ENCODE measurements around the gene DZIP1L.
"Not testable (repeated sequence)": the region's sequence is repeated elsewhere in the genome, so short reads cannot be mapped to it uniquely, and the experiment has no call there.

Gene DZIP1L, protein sequence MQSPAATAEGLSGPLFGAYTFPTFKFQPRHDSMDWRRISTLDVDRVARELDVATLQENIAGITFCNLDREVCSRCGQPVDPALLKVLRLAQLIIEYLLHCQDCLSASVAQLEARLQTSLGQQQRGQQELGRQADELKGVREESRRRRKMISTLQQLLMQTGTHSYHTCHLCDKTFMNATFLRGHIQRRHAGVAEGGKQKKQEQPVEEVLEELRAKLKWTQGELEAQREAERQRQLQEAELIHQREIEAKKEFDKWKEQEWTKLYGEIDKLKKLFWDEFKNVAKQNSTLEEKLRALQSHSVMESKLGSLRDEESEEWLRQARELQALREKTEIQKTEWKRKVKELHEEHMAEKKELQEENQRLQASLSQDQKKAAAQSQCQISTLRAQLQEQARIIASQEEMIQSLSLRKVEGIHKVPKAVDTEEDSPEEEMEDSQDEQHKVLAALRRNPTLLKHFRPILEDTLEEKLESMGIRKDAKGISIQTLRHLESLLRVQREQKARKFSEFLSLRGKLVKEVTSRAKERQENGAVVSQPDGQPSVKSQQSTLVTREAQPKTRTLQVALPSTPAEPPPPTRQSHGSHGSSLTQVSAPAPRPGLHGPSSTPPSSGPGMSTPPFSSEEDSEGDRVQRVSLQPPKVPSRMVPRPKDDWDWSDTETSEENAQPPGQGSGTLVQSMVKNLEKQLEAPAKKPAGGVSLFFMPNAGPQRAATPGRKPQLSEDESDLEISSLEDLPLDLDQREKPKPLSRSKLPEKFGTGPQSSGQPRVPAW

DNA sequence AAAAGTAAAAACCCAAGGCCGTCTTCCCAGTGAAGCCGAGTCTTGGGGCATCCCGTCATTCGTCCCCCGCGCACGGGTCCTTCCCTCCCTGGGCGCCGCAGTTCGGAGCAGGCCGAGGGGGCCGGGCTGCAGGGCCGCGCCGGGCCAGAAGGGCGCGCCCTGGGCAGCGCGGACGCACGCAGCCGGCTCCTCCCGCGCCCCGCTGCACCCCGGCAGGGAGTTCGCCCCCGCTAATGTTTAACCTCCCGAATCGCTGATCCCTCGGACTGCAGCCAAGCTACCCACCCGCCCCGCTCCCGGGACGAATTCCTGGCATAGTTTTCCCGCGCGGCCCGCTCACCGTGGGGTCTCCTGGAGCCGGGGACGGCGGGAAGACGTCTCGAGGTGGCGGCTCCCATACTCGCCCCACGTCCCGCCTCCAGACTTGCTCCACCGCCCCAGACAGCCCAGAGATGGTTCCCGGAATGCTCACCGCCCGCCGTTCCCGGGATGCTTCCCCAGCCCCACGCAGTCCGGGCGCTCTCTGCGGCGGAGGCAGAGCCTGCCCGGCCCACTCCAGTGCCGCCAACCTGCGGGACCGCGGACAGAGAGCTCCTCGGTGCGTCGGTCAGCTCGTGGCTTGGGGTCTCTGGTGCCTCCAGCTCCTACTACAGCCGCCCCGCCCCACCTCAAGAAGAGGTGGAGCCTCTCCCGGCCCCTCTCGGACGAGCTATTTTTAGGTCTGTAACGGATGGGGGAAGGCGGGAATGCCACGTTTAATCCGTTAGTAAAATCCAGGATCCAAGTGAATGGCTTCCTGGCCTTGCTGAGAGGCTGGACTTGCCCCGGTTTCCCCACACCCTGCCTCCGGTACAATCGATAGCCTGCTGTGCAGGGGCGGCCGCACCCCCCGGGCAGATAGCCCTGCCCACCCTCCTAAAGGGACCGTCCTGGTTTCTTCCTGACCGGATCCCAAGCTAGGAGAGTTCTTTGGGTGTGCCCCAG is at the start of gene DZIP1L:
TSS of gene DZIP1L (minus strand) at position 621 of the 984 bp plus-strand sequence. CDS start 11,637 bp downstream, outside the sequence.
- Mint-ChIP-seq H3K27ac (no peak within 1 kb of the TSS), H3K36me3 (ENCODE audit: low read depth) (no peaks in the 10 kb centered on the region), H3K4me1 (ENCODE audit: low read depth) (peaks cover 8% of the 10 kb centered on the region), H3K4me3 (peak within 1 kb of the TSS; percentile 77), H3K27me3 (peaks cover 47% of the 10 kb centered on the region), H3K9me3 (no peaks in the 10 kb centered on the region)

DNA sequence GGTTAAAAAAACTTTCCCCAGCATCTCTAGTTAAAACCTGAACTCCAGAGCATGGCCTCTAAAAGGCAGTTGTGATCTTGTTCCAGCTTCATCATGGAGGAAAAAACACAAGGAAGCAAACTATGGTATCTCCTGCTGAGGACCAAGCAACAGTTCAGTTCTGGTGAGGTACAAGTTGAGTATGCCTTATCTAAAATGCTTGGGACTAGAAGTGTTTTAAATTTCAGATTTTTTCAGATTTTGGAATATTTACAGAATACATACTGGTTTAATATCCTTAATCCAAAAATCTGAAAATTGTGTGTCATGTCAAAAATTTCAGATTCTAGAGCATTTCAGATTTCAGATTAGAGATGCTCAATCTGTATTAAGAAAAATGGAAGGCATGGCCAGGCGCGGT is 49.7 kb upstream of the DZIP1L start:
- H3K9me3 Mint-ChIP-seq: no peaks in the 10 kb centered on the region
- no peak overlapping the region for H3K27ac Mint-ChIP-seq
- no peaks in the 10 kb centered on the region for H3K27me3 Mint-ChIP-seq
- no peak overlapping the region for H3K4me3 Mint-ChIP-seq
- no peaks in the 10 kb centered on the region for H3K4me1 Mint-ChIP-seq (ENCODE audit: low read depth)
- peaks cover 73% of the 10 kb centered on the region for H3K36me3 Mint-ChIP-seq (ENCODE audit: low read depth)

DNA sequence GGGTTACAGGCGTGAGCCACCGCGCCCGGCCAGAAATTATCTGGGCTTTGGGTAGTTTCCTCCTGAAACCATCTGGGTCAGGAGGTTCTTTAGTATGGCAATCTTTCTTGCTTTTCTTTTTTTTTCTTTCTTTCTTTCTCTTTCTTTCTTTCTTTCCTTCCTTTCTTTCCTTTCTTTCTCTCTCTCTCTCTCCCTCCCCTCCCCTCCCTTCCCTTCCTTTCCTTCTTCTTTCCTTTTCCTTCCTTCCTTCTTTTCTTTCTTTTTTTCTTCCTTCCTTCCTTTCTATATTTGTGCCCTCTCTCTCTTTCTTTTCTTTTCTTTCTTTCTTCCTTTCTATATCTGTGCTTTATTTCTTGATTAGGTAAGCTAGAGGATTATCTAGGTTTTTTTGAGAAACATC is 42.3 kb upstream of the DZIP1L start:
- no peak overlapping the region for H3K4me3 Mint-ChIP-seq
- H3K9me3 Mint-ChIP-seq: peaks cover 12% of the 10 kb centered on the region
- no peaks in the 10 kb centered on the region for H3K4me1 Mint-ChIP-seq (ENCODE audit: low read depth)
- no peak overlapping the region for H3K27ac Mint-ChIP-seq
- no peaks in the 10 kb centered on the region for H3K27me3 Mint-ChIP-seq
- peaks cover 34% of the 10 kb centered on the region for H3K36me3 Mint-ChIP-seq (ENCODE audit: low read depth)

DNA sequence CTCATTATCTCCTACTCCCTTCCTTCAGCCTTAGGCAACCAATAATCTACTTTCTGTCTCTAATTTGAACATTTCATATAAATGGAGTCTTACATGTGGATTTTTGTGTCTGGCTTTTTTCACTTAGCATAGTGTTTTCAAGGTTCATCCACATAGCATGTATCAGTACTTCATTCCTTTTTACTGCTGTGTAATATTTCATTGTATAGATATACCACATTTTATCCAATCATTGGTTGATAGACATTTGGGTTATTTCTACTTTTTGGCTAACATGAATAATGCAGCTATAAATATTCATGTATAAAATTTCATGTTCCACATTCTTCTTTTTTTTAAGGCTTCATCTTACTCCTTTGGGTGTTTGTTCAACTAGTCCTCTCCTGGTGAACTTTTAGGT is 39.1 kb upstream of the DZIP1L start:
- H3K27me3 Mint-ChIP-seq: no peaks in the 10 kb centered on the region
- H3K27ac Mint-ChIP-seq: no peak overlapping the region
- H3K36me3 Mint-ChIP-seq (ENCODE audit: low read depth): peaks cover 10% of the 10 kb centered on the region
- peaks cover 14% of the 10 kb centered on the region for H3K9me3 Mint-ChIP-seq
- no peaks in the 10 kb centered on the region for H3K4me1 Mint-ChIP-seq (ENCODE audit: low read depth)
- no peak overlapping the region for H3K4me3 Mint-ChIP-seq

DNA sequence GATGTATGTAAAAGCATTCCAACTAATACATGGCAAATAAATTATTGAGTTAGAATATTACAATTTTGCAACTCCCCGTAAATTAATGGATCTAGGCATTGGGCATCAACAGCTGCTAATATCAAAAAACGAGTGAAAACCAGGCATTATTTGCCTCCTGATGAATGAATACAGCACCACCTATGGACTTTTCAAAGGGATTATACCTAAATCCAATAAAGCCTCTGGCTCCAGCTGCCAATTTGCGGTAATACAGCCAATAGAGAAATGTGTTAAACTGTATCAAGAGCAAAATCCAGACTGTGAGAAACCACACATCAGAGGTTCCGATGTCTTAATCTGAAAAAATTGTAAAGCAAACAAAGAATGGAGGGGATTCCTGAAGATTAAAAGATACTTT is 33.1 kb upstream of the DZIP1L start:
- Mint-ChIP-seq H3K27me3 (no peaks in the 10 kb centered on the region), H3K9me3 (peaks cover 5% of the 10 kb centered on the region), H3K36me3 (ENCODE audit: low read depth) (peaks cover 2% of the 10 kb centered on the region), H3K27ac (no peak overlapping the region), H3K4me1 (ENCODE audit: low read depth) (no peaks in the 10 kb centered on the region), H3K4me3 (no peak overlapping the region)

DNA sequence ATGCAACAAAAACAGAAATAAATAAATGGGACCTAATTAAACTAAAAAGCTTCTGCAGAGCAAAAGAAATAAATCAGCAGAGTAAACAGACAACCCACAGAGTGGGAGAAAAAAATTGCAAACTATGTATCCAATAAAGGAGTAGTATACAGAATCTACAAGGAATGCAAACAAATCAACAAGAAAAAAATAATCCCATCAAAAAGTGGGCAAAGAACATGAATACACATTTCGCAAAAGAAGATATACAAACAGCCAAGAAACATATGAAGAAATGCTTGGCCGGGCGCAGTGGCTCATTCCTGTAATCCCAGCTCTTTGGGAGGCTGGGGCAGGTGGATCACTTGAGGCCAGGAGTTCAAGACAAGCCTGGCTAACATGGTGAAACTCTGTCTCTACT is 26.8 kb upstream of the DZIP1L start:
- H3K9me3 Mint-ChIP-seq; H3K4me3 Mint-ChIP-seq; H3K27ac Mint-ChIP-seq; H3K36me3 Mint-ChIP-seq (ENCODE audit: low read depth); H3K4me1 Mint-ChIP-seq (ENCODE audit: low read depth): not testable (repeated sequence)
- H3K27me3 Mint-ChIP-seq: peaks cover 18% of the 10 kb centered on the region

DNA sequence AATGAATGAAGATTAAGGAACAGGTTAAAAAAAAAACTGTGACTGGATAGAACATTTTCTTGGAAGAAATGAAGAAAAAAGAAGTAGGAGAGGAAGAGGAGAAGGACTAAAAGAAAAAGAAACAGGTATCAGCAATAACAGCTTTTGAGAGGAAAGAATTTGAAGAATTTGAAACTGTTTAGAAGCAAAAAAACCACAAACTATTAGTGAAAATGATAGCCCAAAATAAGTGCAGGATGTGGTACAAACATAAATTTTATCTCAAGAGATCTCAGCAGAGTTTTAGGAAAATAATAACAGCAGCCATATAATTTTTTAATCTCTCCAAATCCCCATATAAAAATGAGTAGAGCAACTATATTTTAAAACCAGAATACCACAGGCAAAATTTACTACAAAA is 25.5 kb upstream of the DZIP1L start:
- Mint-ChIP-seq H3K4me1 (ENCODE audit: low read depth) (no peaks in the 10 kb centered on the region), H3K36me3 (ENCODE audit: low read depth) (no peaks in the 10 kb centered on the region), H3K9me3 (no peaks in the 10 kb centered on the region), H3K27me3 (peaks cover 18% of the 10 kb centered on the region), H3K4me3 (no peak overlapping the region), H3K27ac (no peak overlapping the region)

DNA sequence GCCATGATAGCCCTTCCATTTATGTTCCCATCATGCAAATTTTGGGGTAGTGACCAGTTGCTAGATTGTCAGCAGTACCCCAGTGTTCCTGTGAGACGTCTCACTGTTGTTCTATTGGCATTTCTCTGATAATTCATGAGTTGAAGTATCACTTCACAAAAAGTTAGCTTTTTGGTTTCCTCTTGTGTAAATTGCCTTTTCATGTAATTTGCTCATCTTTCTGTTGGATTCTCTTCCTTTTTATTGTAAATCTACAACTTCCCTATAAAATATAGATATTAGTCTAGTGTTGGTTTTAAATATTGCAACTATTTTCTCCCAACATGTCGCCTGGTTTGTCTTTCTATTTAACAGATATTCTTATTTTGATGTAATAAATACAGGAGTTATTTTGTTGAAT is 24.3 kb upstream of the DZIP1L start:
- no peaks in the 10 kb centered on the region for H3K4me1 Mint-ChIP-seq (ENCODE audit: low read depth)
- no peak overlapping the region for H3K4me3 Mint-ChIP-seq
- peaks cover 18% of the 10 kb centered on the region for H3K27me3 Mint-ChIP-seq
- no peak overlapping the region for H3K27ac Mint-ChIP-seq
- no peaks in the 10 kb centered on the region for H3K9me3 Mint-ChIP-seq
- no peaks in the 10 kb centered on the region for H3K36me3 Mint-ChIP-seq (ENCODE audit: low read depth)

DNA sequence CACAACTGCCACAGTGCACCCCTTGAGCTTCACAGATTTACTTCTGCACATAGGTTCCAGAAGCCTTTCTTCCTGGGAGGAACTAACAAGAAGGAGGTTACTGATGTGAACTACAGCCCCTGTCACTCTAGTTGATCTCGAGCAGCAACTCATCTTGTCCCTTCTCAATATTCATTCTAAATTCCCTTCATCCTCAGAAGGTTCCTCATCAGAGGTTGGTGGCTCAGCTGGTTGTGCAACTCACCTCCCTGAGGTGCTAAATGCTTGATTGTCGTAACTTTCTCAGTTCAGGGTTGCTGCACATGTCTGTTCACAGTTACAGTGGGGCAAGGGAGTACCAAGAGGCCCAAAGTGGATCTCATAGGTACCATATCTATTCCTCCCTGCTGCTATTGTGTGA is 22.5 kb upstream of the DZIP1L start:
- Mint-ChIP-seq H3K4me1 (ENCODE audit: low read depth) (no peaks in the 10 kb centered on the region), H3K36me3 (ENCODE audit: low read depth) (no peaks in the 10 kb centered on the region), H3K27ac (no peak overlapping the region), H3K4me3 (no peak overlapping the region), H3K9me3 (no peaks in the 10 kb centered on the region), H3K27me3 (peaks cover 15% of the 10 kb centered on the region)

DNA sequence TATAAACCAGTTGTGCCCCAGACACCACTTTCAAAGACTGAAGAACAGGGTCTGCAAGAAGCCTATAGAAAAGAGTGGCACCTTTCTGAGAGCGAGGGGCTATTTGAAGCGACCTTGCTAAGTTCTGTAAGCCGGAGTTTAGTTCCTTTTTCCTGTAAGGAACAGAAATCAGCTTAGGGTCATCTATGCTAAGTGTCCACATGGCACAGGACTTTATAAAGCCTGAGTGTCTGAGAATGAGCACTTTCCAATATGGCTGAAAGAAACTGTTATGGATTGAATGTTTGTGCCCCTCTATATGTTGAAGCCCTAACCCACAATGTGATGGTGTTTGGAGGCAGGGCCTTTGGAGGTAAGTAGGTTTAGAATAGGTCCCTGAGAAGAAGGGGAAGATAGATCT is 20.8 kb upstream of the DZIP1L start:
- Mint-ChIP-seq H3K27me3 (peaks cover 11% of the 10 kb centered on the region), H3K9me3 (no peaks in the 10 kb centered on the region), H3K36me3 (ENCODE audit: low read depth) (no peaks in the 10 kb centered on the region), H3K4me1 (ENCODE audit: low read depth) (no peaks in the 10 kb centered on the region), H3K27ac (no peak overlapping the region), H3K4me3 (no peak overlapping the region)

DNA sequence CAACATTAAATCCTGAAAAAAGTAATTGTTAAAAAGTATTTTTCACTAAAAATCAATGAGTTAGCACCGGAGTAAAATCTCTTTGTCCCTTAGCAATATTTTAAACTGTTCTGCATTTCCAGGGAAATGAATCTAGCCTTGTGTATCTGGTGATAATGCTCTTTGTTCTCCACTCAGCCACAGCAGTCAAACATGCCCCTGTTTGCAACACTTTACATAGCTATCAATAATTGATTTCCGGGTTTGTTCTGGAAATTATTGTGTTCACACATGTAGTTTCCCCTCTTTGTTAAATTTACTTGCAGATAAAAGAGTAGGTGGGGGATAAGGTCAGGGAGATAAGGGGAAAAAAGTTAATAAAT is 20.4 kb upstream of the DZIP1L start:
- Mint-ChIP-seq H3K36me3 (ENCODE audit: low read depth) (no peaks in the 10 kb centered on the region), H3K4me1 (ENCODE audit: low read depth) (no peaks in the 10 kb centered on the region), H3K4me3 (no peak overlapping the region), H3K27me3 (peaks cover 7% of the 10 kb centered on the region), H3K27ac (no peak overlapping the region), H3K9me3 (no peaks in the 10 kb centered on the region)

DNA sequence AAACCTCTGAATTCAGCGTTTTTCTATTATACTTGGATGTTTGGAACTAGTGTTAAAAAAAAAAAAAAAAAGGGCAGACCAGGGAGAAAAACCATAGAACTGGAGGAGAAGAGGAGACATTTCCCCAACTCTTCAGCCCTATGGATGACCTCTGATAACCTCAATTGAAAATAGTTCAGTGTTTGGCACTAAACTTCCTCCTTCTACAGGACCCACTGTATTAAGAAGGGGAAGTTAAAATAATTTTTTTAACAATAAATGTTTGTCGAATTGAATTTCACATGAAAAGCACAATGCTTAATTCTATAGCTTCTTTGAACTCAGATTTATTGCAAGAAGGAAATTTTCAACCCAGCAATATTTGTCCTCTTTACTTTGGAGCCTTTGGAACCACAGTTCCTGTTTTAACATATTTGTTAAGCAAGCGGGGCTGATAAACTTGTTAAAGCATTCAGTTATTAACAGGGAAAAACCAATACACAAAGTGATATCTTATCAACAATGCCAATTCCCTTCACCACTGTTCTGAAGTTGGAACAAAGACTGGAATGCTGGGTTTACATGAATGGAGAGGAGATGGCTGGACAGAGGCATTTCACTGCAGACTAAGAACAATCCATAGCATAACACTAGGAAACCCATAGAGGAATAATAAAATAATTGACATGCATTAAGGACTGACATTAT is 19.9 kb upstream of the DZIP1L start:
- Mint-ChIP-seq H3K27me3 (peaks cover 4% of the 10 kb centered on the region), H3K27ac (no peak overlapping the region), H3K4me3 (no peak overlapping the region), H3K4me1 (ENCODE audit: low read depth) (no peaks in the 10 kb centered on the region), H3K9me3 (no peaks in the 10 kb centered on the region), H3K36me3 (ENCODE audit: low read depth) (no peaks in the 10 kb centered on the region)

DNA sequence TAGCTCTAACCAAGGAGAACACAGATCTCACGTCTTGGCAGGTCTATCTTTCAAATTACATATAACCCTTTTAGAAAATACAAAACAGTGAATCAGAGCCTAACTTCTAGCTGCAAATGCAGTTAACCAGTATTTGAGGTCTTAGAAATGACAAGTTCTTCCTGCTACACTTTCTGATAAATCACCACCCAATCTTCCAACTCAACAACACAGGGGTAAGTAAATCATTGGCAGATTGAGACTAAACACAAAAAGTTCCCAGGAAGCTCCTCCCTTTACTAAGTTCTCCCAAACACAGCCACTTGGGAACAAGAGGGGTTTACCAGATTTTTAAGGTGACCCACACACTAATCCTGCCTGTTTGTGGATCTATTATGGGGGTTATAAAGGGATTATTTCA is 16.8 kb upstream of the DZIP1L start, which contains the start of gene A4GNT:
TSS of gene A4GNT (minus strand) at position 152 of the 400 bp plus-strand sequence. CDS start 1,134 bp downstream, outside the sequence.
- Mint-ChIP-seq H3K4me3 (no peak within 1 kb of the TSS), H3K27me3 (no peaks in the 10 kb centered on the region), H3K36me3 (ENCODE audit: low read depth) (no peaks in the 10 kb centered on the region), H3K27ac (no peak within 1 kb of the TSS), H3K4me1 (ENCODE audit: low read depth) (no peaks in the 10 kb centered on the region), H3K9me3 (no peaks in the 10 kb centered on the region)

DNA sequence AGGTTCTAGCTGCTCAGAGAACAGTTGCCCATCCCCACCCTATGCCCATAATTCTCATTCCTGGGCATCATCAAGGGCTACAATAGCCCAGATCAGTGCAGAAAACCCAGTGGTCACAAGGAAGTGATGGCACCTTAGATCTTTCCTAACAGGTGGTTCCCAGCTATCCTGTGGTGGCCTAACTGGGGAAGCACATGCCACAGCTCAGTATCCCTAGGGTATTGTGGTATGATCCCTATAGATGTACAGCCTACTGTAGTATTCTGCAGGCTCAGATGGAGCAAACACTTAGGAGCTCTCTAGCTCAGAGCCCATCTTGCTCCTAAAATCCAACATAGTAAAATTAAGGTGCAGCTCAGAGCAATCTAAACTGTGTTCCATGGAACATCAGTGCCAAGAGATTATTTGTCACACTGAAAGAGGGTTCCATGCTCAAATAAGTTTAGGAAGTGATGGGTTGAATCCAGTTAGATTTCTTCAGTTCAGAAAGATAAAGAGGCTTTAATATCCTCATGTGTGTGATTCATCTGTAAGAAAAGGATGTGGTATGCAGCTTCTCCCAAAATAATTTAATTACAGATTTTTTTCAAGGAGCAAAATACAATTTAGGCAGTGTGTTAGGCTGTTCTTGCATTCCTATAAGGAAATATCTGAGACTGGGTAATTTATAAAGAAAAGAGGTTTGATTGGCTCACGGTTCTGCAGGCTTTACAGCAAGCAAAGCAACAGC is 12.4 kb upstream of the DZIP1L start:
- H3K4me1 Mint-ChIP-seq (ENCODE audit: low read depth): no peaks in the 10 kb centered on the region
- no peaks in the 10 kb centered on the region for H3K36me3 Mint-ChIP-seq (ENCODE audit: low read depth)
- no peaks in the 10 kb centered on the region for H3K9me3 Mint-ChIP-seq
- no peak overlapping the region for H3K27ac Mint-ChIP-seq
- H3K4me3 Mint-ChIP-seq: no peak overlapping the region
- H3K27me3 Mint-ChIP-seq: peaks cover 4% of the 10 kb centered on the region
